PC-9 (cell line): ENCODE measurements around the gene DOCK3.

ENCODE experiments used
- CTCF ChIP-seq: fragments of 200-600 bp; sonication (generic); conservative IDR thresholded peaks from 2 replicates; pipeline ENCODE4 v1.6.1; 2017; ENCODE audit warnings: mixed run types, antibody characterized with exemption, mild to moderate bottlenecking, moderate library complexity
- EZH2 ChIP-seq: fragments of 200-600 bp; sonication (generic); IDR thresholded peaks from 2 replicates; pipeline ENCODE4 v1.8.0; 2017; ENCODE audit warnings: antibody characterized with exemption, low read depth

- no peak for TF ChIP-seq EZH2
- no peak for TF ChIP-seq CTCF
Observed at GRCh38 chr3:50648944-50649343, 25.8 kb upstream of the DOCK3 start.
